Measurements from ENCODE around the gene TEDC2.

GRCh38 chr16:2505695-2506094, 45.8 kb downstream of the TEDC2 start:
- no peak for TF ChIP-seq CTCF (IDR thresholded peaks at IDR 0.05)
- no peak for TF ChIP-seq POLR2A (IDR thresholded peaks at IDR 0.05)
